Small intestine (tissue), 4 donors: ENCODE data around the gene KLRD1. TPM values are rescaled to one million over a fixed set of nuclear protein-coding genes. Genes with fewer than 3 reads are reported as not detected.

Source experiments
- polyA plus RNA-seq, 4 donors: library from polyadenylated mRNA; stranded (reverse) in 3 of 4; unstranded in 1 of 4; fragments of 200-250 nt in 3 of 4; fragments of 120-200 nt in 1 of 4; gene quantifications; one replicate each; pipeline versions ENCODE4 v1.2.1 to v1.2.3, GENCODE V29; 2013
- donor health status: healthy with polysubstance abuse.
- donor health status: Bipolar disorder and iron deficiency.
- donor health status: healthy.

Gene KLRD1
- polyA plus RNA-seq, 4 donors = 0.72 to 3.0 (median 1.4) TPM; not detected in 1

Other genes with a start within 250 kb of the KLRD1 start
- gene CLEC1A, start 208.9 kb upstream of the KLRD1 start, polyA plus RNA-seq = 1 to 10 TPM in 2 of 4 donors, not detected in 2; 1.6 to 4.9 TPM
- gene CLEC7A, start 177.7 kb upstream of the KLRD1 start, polyA plus RNA-seq = 1 to 10 TPM in 3 of 4 donors, under 1 TPM in 1; 0.45 to 7.2 (median 5.2) TPM
- gene OLR1, start 135.7 kb upstream of the KLRD1 start, polyA plus RNA-seq = under 1 TPM in 3 of 4 donors, not detected in 1; 0.18 to 0.55 (median 0.27) TPM
- gene TMEM52B, start 128.8 kb upstream of the KLRD1 start, polyA plus RNA-seq = under 1 TPM in 2 of 4 donors, not detected in 2; 0.10 to 0.25 TPM
- gene GABARAPL1, start 95.0 kb upstream of the KLRD1 start, polyA plus RNA-seq = 10 to 100 TPM; 38.9 to 59.4 (median 56.3) TPM
- 1 to 10 TPM in 3 of 4 donors, not detected in 1; 3.3 to 5.9 (median 3.4) TPM for gene KLRK1, start 82.2 kb downstream of the KLRD1 start, polyA plus RNA-seq
- gene KLRC4, start 101.9 kb downstream of the KLRD1 start, polyA plus RNA-seq = under 1 TPM in 2 of 4 donors, not detected in 2; 0.06 to 0.66 TPM
- under 1 TPM in 2 of 4 donors, not detected in 2; 0.37 to 0.46 TPM for gene KLRC3, start 112.7 kb downstream of the KLRD1 start, polyA plus RNA-seq
- 1 to 10 TPM in 2 of 4 donors, under 1 TPM in 1, not detected in 1; 0.36 to 2.4 (median 1.0) TPM for gene KLRC2, start 128.1 kb downstream of the KLRD1 start, polyA plus RNA-seq
- gene KLRC1, start 145.5 kb downstream of the KLRD1 start, polyA plus RNA-seq = 1 to 10 TPM in 1 of 4 donors, under 1 TPM in 2, not detected in 1; 0.58 to 4.6 (median 0.81) TPM
- 1 to 10 TPM in 1 of 4 donors, under 1 TPM in 2, not detected in 1; 0.51 to 4.0 (median 0.89) TPM for gene EIF2S3B, start 198.0 kb downstream of the KLRD1 start, polyA plus RNA-seq